OCI-LY3 (cell line): ENCODE data around the gene C3orf38.

Experiments used
- CTCF ChIP-seq: fragments of 200-600, 300-600 bp; sonication (generic); IDR thresholded peaks from 2 replicates; pipeline ENCODE4 v1.5.1; 2014; ENCODE audit warnings: antibody characterized with exemption, low read length, low read depth
- EZH2phosphoT487 ChIP-seq: fragments of 200-600 bp; shearing (Covaris generic); IDR thresholded peaks from 2 replicates; pipeline ENCODE4 v1.6.1; 2018; ENCODE audit warnings: antibody characterized with exemption, mixed run types, low read depth

- TF ChIP-seq CTCF = no peak
- TF ChIP-seq EZH2phosphoT487 = no peak
Observed at GRCh38 chr3:88117683-88118082, 32.1 kb upstream of the C3orf38 start.
